ENCODE data around the gene SLC35F4.

DNA sequence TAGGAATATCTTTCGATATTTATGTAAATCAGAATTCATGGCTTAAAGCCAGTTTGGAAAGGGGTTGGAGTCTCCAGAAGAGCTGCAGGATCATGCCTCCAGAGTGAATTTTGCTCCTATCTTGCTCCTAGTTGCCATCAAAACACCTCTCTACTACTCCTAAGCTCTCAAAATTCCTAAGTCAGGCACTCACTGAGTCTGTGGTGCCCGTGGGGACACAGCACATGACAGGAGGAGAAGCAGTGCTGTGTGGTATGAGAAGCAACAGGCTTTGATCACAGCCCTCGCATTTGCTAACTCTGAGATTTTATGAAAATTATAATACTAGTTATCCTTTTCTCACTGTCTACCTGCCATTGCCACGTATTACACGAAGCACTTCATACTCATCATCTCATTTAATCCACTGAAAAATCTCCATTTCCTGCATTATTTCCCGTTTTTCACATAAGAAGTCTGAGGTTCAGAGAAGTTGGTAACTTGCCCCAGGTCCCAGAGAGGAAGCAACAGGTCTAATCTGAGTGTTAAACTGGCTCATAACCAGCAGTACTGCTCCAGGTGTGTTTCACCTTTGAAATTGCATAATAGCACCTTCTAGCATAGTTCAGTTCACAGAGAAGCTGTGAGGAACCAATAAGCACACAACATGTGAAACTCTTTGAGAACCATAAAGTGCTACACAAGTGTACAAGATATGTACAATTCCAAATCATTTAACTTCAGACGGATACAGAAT is 33.1 kb upstream of the SLC35F4 start:
- TF ChIP-seq KDM1A (IDR thresholded peaks at IDR 0.05; ENCODE audit: borderline replicate concordance, low read length) (no peak), GTF2F1 (IDR thresholded peaks at IDR 0.05; ENCODE audit: borderline replicate concordance, low read depth, low read length) (no peak)
